Daoy (cell line): ENCODE results near the gene PTPN12. TPM values are rescaled to one million over a fixed set of nuclear protein-coding genes. Genes with fewer than 3 reads are reported as not detected.

Experiments used
- DNase-seq: peaks from one replicate; pipeline ENCODE4 v3.0.0-alpha.2; 2015; ENCODE audit warnings: low read depth
- total RNA-seq: library from RNA; depleted of rRNA; stranded (reverse); fragments of >200 nt; shearing (Covaris generic); gene quantifications from 2 replicates; pipeline ENCODE4 v1.2.3, GENCODE V29; 2014; rRNA removed

The PTPN12 gene
- total RNA-seq, 1 experiment from 2014 or later: 24.7 TPM

- no peak for DNase-seq
These were observed 125.8 kb downstream of the PTPN12 start for GRCh38 chr7:77662869-77663268.

- no peak for DNase-seq
These were observed 127.6 kb downstream of the PTPN12 start for GRCh38 chr7:77664715-77665114.

- DNase-seq: no peak
These were observed 128.1 kb downstream of the PTPN12 start for GRCh38 chr7:77665161-77665560.

GRCh38 chr7:77667459-77668086 lies 130.5 kb downstream of the PTPN12 start:
- no peak for DNase-seq

DNA sequence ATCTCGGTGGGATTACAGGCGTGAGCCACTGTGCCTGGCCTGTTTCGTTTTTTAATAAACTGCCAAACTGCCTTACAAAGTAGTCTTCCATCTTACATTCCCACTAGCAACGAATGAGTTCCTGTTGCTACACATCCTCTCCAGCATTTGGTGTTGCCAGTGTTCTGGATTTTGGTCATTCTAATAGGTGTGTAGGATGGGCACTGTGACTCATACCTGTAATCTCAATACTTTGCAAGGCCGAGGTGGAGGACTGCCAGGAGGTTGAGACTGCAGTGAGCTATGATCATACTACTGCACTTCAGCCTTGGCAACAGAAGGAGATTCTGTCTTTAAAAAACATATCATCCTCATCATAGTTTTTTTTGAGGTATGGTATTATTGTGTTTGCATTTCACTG lies 137.8 kb downstream of the PTPN12 start:
- DNase-seq: peak; percentile 55

- DNase-seq: no peak
These were observed 142.5 kb downstream of the PTPN12 start for GRCh38 chr7:77679608-77680007.

- DNase-seq: no peak
These were observed 143.2 kb downstream of the PTPN12 start for GRCh38 chr7:77680266-77680665.

- DNase-seq: no peak
These were observed 146.9 kb downstream of the PTPN12 start for GRCh38 chr7:77684030-77684429.

GRCh38 chr7:77685233-77685632 lies 148.1 kb downstream of the PTPN12 start:
- no peak for DNase-seq

- DNase-seq: no peak
These were observed 150.1 kb downstream of the PTPN12 start for GRCh38 chr7:77687100-77687746.

GRCh38 chr7:77687747-77688144 lies 150.7 kb downstream of the PTPN12 start:
- no peak for DNase-seq

Other genes with a start within 250 kb of the PTPN12 start
- 0.57 and 5.8 TPM in 2 replicates for gene GSAP, start 120.9 kb upstream of the PTPN12 start, total RNA-seq
- gene RSBN1L, start 159.2 kb downstream of the PTPN12 start, total RNA-seq: 12.2 and 24.4 TPM in 2 replicates